GM12878 (cell line): ENCODE measurements around the gene GRIK4. TPM values are rescaled to one million over a fixed set of nuclear protein-coding genes. Genes with fewer than 3 reads are reported as not detected.

Source experiments
- ATAC-seq: fragments of 200-7000 bp; cut with Tn5 transposase; 3 replicates; pipeline ENCODE4 v1.9.1; 2020; ENCODE audit warnings: mild to moderate bottlenecking, moderate library complexity
- BruUV-seq: library from RNA; stranded (reverse); fragments of 400-500 nt; replicated peaks from 2 replicates; lab custom pipeline; 2021; lab: Mats Ljungman, UMichigan
- CTCF ChIA-PET: fragments of 300-600 bp; sonication (Branson Sonifier 250); formaldehyde crosslinking; extraction: SDS; loops from one replicate; lab custom pipeline; 2021; ENCODE audit warnings: inconsistent platforms; lab: Yijun Ruan, JAX
- POLR2A ChIA-PET: fragments of 350-600 bp; formaldehyde crosslinking; extraction: SDS; loops from one replicate; lab custom pipeline; 2021; ENCODE audit warnings: inconsistent platforms; lab: Charles Lee
- RAD21 ChIA-PET: fragments of 300-600 bp; sonication (Branson Sonifier 250); formaldehyde crosslinking; loops from one replicate; lab custom pipeline; 2023; ENCODE audit warnings: antibody characterized with exemption; ENCODE audit not compliant: unreplicated experiment; lab: Charles Lee
- SMC1A ChIA-PET: fragments of 300-600 bp; sonication (Branson Sonifier 250); formaldehyde crosslinking; loops from one replicate; lab custom pipeline; 2023; ENCODE audit not compliant: unreplicated experiment, uncharacterized antibody; lab: Charles Lee
- DNase-seq: peaks from one replicate; pipeline ENCODE4 v3.0.0-alpha.2; 2011; ENCODE audit warnings: low read depth, low spot score
- FAIRE-seq: peaks from 3 replicates; lab custom pipeline; 2011; peaks lifted over from hg19 to GRCh38; lab: Jason Lieb, UNC
- H2AFZ ChIP-seq: 2 replicates; pipeline ENCODE4 v1.6.0; 2011; ENCODE audit warnings: low read depth, low read length, control low read depth; ENCODE audit not compliant: control insufficient read depth
- H3K27ac ChIP-seq: 2 replicates; pipeline ENCODE4 v1.5.1; 2011; ENCODE audit warnings: control low read depth; ENCODE audit not compliant: control insufficient read depth, insufficient read depth
- H3K27me3 ChIP-seq, 2 experiments: replicated peaks in 1 of 2; 2 replicates each; pipeline versions ENCODE4 v1.6.0 to v1.6.1; 2011; ENCODE audit warnings: low read length in 1 of 2; ENCODE audit not compliant: control insufficient read depth in 2 of 2, insufficient read depth in 2 of 2
- H3K36me3 ChIP-seq, 2 experiments: 2 replicates each; pipeline ENCODE4 v1.5.1; 2011; ENCODE audit warnings: low read length in 1 of 2; ENCODE audit not compliant: control insufficient read depth in 2 of 2, insufficient read depth in 2 of 2
- H3K4me1 ChIP-seq: 2 replicates; pipeline ENCODE4 v1.6.1; 2011; ENCODE audit warnings: mild to moderate bottlenecking, low read length, moderate library complexity, mixed read lengths; ENCODE audit not compliant: control insufficient read depth, insufficient read depth
- H3K4me2 ChIP-seq: 2 replicates; pipeline ENCODE4 v1.6.0; 2011; ENCODE audit warnings: control low read depth; ENCODE audit not compliant: control insufficient read depth, insufficient read depth
- H3K4me3 ChIP-seq: fragments of 200-600 bp; sonication (generic); 2 replicates; pipeline ENCODE4 v1.5.1; 2016
- H3K79me2 ChIP-seq: 2 replicates; pipeline ENCODE4 v1.6.0; 2011; ENCODE audit warnings: low read length; ENCODE audit not compliant: control insufficient read depth, insufficient read depth
- H3K9ac ChIP-seq: 2 replicates; pipeline ENCODE4 v1.8.0; 2011; ENCODE audit warnings: low read length, control low read depth, mixed read lengths; ENCODE audit not compliant: control insufficient read depth, insufficient read depth
- H3K9me3 ChIP-seq: replicated peaks from 3 replicates; pipeline ENCODE4 v1.5.1; 2011; ENCODE audit warnings: mild to moderate bottlenecking, low read length; ENCODE audit not compliant: control insufficient read depth, insufficient read depth
- H4K20me1 ChIP-seq: 2 replicates; pipeline ENCODE4 v1.6.0; 2011; ENCODE audit not compliant: control insufficient read depth, insufficient read depth
- BMI1 ChIP-seq: fragments of 450-650 bp; IDR thresholded peaks from 2 replicates; pipeline ENCODE4 v1.6.1; 2016; ENCODE audit warnings: mild to moderate bottlenecking, moderate library complexity, borderline replicate concordance
- CTCF ChIP-seq, 3 experiments: IDR thresholded peaks in 2 of 3; conservative IDR thresholded peaks in 1 of 3; 2 replicates each; pipeline ENCODE4 v1.5.1; 2011; ENCODE audit warnings: low read depth in 3 of 3, low read length in 3 of 3, mild to moderate bottlenecking in 3 of 3, control low read depth in 2 of 3, moderate library complexity in 2 of 3, inconsistent platforms in 1 of 3, mixed read lengths in 1 of 3; ENCODE audit not compliant: control insufficient read depth in 2 of 3, insufficient read depth in 1 of 3; ENCODE audit errors: extremely low read depth in 1 of 3
- IRF4 ChIP-seq: IDR thresholded peaks from 2 replicates; pipeline ENCODE4 v1.6.1; 2011; ENCODE audit warnings: low read depth, low read length
- JUND ChIP-seq: IDR thresholded peaks from 2 replicates; pipeline ENCODE4 v1.6.1; 2012; ENCODE audit warnings: low read depth, mild to moderate bottlenecking, low read length, improper control_type of control experiment, moderate library complexity
- POU2F2 ChIP-seq: IDR thresholded peaks from 3 replicates; pipeline ENCODE4 v1.6.1; 2011; ENCODE audit warnings: low read depth, mild to moderate bottlenecking, low read length, borderline replicate concordance
- SKIL ChIP-seq: fragments of 450-650 bp; IDR thresholded peaks from 2 replicates; pipeline ENCODE4 v1.6.1; 2017; ENCODE audit warnings: mild to moderate bottlenecking, low read depth, inconsistent platforms; ENCODE audit not compliant: poor library complexity, severe bottlenecking
- WRNIP1 ChIP-seq: IDR thresholded peaks from 2 replicates; pipeline ENCODE4 v1.6.1; 2011; ENCODE audit warnings: low read depth, low read length, improper control_type of control experiment, borderline replicate concordance
- WGBS: methylation state at CpG from one replicate; pipeline ENCODE4 v1.1.6; 2016; ENCODE audit warnings: low lambda C conversion rate; ENCODE audit not compliant: insufficient replicate concordance, insufficient coverage; ENCODE audit errors: missing lambda C conversion rate; 5-methylcytosine and 5-hydroxymethylcytosine counted together
- in situ Hi-C: fragments of 300-500 bp; cut with MboI; formaldehyde crosslinking; loops from 9 replicates; pipeline ENCODE4 v1.14.3; 2018; ENCODE audit warnings: mixed read lengths
- intact Hi-C: fragments of 100-400 bp; cut with micrococcal nuclease; formaldehyde crosslinking; loops from one replicate; pipeline ENCODE4 v1.14.2; 2022; ENCODE audit not compliant: unreplicated experiment
- polyA plus RNA-seq, 11 experiments: library from polyadenylated mRNA; depleted of rRNA in 4 of 11; unstranded in 6 of 11; stranded (reverse) in 5 of 11; fragments of >200 nt; fragmentation: Nextera tagmentation in 4 of 11; fragmentation: Illumina TruSeq in 1 of 11; extraction: Ambion mirVana in 4 of 11; extraction: Trizol in 1 of 11; gene quantifications; 1 replicate in 1 of 11; 2 replicates in 10 of 11; pipeline versions ENCODE4 v1.2.1 to v1.2.3, GENCODE V29; 2011 to 2016; ENCODE audit warnings: inconsistent platforms in 2 of 11, missing spikeins in 2 of 11, low read depth in 1 of 11
- total RNA-seq, 4 experiments: library from RNA; depleted of rRNA in 3 of 4; stranded (reverse); fragments of >200 nt in 3 of 4; fragmentation: Illumina TruSeq in 1 of 4; extraction: Trizol in 1 of 4; gene quantifications; 2 replicates each; pipeline versions ENCODE4 v1.2.1 to v1.2.3, GENCODE V29; 2013 to 2021

GRIK4 gene
- total and polyA plus RNA-seq, 10 of the 15 experiments (the other 5 are each of a cell fraction or from before 2014, with no cell fraction given), result 0.33 to 3.6 (median 0.72) TPM

DNA sequence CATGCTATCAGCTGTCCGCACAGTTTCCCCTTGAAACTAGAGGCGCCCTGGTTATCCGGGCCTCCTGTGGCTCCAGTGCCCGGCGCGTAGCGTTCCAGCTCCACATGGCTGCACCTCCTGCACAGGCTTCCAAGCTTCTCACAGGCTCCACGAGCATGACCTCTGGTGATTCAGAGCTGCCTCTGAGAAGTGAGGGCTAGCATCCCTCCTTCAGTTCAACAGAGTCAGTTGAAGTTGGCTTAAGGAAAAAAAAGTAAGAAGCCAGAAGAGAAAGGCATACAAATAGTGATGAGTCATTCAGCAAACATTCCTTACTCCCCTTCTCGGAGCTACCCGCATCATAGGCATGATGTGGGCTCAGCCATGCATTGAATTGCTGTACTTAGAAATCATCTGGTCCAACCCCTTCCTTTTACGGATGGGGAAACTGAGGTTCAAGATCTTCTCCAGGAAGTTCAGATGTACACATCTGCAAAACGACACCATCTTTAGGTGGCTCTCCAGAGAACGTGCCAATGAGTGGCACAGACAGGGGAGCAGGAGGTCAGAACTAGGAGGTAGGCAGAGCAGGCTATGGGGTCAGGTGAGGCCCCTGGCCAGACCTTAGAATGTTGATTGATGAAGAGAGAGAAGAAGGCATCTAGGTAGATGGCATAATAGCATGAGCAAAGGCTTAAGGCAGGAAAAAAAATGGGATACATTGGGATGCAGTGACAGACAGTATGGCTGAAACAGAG is 296.0 kb downstream of the GRIK4 start (continued):
- no peak for TF ChIP-seq CTCF (IDR thresholded peaks at IDR 0.05 in 2 of 3, conservative IDR thresholded peaks at IDR 0.05 in 1 of 3; ENCODE audit: control insufficient read depth in 2 of 3, extremely low read depth in 1 of 3, insufficient read depth in 1 of 3, low read depth in 3 of 3, low read length in 3 of 3)
- no peak for TF ChIP-seq BMI1

DNA sequence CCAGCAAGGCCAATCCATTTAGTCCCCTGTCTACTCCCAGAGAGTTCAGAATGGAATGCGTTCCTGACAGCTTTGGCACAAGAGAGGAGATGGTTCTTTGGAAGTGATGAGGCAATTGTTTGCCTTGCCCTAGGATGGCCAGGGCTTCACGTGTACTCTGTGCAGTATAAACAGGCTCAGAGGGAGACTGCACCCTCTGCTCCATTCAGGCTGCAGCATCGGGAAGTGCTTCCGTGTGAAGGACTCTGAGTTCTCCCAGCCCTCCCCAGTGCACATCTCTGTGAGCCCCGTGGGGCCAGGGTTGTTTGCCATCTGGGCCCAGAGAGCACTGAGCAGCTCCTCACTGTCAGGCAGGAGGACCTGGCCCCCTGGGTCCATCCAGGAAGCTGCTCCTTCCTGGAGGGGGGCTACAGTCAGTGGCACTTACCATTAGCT is 297.1 kb downstream of the GRIK4 start:
- Histone ChIP-seq H3K4me3 (no peak overlapping the region), H3K4me2 (no peak overlapping the region), H3K27me3 (no peaks in the 10 kb centered on the region), H3K27ac (no peak overlapping the region), H4K20me1 (no peaks in the 10 kb centered on the region), H3K9me3 (no peaks in the 10 kb centered on the region), H3K4me1 (no peaks in the 10 kb centered on the region), H2AFZ (no peak overlapping the region), H3K79me2 (no peaks in the 10 kb centered on the region), H3K36me3 (no peaks in the 10 kb centered on the region; a peak in 2 of 4 replicates), H3K9ac (no peak overlapping the region)
- in situ Hi-C loops, result no loop called here
- POLR2A ChIA-PET, result no interaction called here
- 28% methylated on average over 5 of the region's 5 CpGs for WGBS
- CTCF ChIA-PET, result no interaction called here
- SMC1A ChIA-PET, result no interaction called here
- TF ChIP-seq WRNIP1 (no peak), IRF4 (no peak), SKIL (no peak), POU2F2 (no peak), JUND (no peak)
- ATAC-seq, result no peak
- intact Hi-C loops, result loop anchor here (10.0 kb wide), 3 partner anchors 116 to 306 kb away; no protein-coding TSS in a partner anchor
- DNase-seq, result no peak
- no peak for FAIRE-seq
- RAD21 ChIA-PET, result interaction anchor here (0.6 kb wide), 1 partner anchor 177 kb away, joined by 3 read pairs; no protein-coding TSS in a partner anchor
- no TSS peak for BruUV-seq
